Measurements from ENCODE around the gene LAMC3.
"Not testable (repeated sequence)": the region's sequence is repeated elsewhere in the genome, so short reads cannot be mapped to it uniquely, and the experiment has no call there.

LAMC3 gene

DNA sequence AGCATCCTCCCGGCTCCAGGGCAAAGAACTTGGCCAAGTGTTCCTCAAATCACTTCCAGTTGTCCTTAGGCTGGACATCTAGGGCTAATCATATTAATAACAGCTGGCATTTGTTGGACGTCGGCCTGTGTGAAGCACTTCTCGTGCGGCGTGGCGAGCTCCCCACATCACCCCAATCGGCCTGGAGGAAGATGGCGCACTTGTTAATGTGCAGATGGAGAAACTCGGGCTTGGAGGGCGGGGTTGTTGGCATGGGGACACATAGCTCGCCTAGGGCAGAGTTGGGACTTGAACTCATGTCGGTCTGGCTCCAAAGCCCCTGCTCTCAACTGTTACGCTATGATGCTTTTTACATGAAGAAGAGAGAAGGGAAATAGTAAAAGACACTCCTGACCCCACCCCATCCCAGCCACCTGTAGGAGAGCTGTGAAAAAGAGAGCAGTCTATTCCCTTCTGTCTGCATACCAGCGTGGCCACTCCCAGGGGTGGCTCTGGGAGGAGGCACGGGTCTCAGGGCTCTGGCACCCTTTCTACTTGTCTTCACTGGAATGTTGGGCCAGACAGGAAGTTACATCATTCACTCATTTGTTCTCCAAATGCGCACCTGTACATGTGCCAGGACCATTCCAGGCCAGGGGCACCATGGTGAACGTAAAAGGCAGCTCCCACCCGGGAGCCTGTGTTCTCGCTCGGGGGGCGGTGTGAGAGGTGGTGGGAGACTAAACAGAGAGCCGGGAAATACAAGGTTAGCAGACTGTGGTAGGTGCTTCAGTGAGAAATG, 103.6 kb downstream of the LAMC3 start:
- Mint-ChIP-seq H3K27ac (no peak overlapping the region), H3K27me3 (peaks cover 11 to 47% of the 10 kb centered on the region in 2 donors), H3K4me1 (ENCODE audit: low read depth in 2 of 2) (no peaks in the 10 kb centered on the region), H3K9me3 (no peaks in the 10 kb centered on the region), H3K4me3 (no peak overlapping the region), H3K36me3 (ENCODE audit: insufficient read depth) (no peaks in the 10 kb centered on the region)
- ATAC-seq (replicated peaks) (no peak), DNase-seq (no peak)

- peaks cover 17 to 52% of the 10 kb centered on the region in 2 donors for H3K27me3 Mint-ChIP-seq
- no peaks in the 10 kb centered on the region for H3K4me1 Mint-ChIP-seq (ENCODE audit: low read depth in 2 of 2)
- ATAC-seq (replicated peaks) = no peak
- H3K9me3 Mint-ChIP-seq = no peaks in the 10 kb centered on the region
- H3K36me3 Mint-ChIP-seq (ENCODE audit: insufficient read depth) = no peaks in the 10 kb centered on the region
- DNase-seq = no peak
- no peak overlapping the region for H3K27ac Mint-ChIP-seq
- H3K4me3 Mint-ChIP-seq = no peak overlapping the region
Observed at GRCh38 chr9:131113655-131114054, 104.7 kb downstream of the LAMC3 start.

DNA sequence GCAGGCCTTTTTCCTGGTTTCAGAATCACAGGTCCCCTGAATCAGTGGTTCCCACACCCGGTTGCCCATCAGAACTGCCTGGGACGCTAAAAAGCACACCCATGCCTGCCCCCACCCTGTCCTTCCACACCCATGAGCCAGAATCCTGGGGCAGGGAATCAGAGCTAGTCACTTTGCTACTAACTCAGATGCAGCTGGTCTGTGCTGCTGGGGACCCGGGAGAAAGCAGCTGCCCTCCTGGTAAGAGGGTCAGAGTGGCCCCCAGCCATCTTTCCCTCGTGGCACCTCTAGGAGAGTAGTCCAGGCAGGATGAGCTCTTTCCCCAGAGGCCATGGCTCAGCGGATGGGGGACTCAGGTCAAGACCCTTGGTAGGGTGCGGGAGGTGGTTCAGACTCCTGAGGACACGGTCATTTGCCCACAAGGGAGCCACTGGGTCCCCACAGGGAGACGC, 105.1 kb downstream of the LAMC3 start:
- ATAC-seq (replicated peaks) (no peak), DNase-seq (no peak)
- Mint-ChIP-seq H3K27me3 (peaks cover 14 to 57% of the 10 kb centered on the region in 2 donors), H3K4me1 (ENCODE audit: low read depth in 2 of 2) (no peaks in the 10 kb centered on the region), H3K9me3 (no peaks in the 10 kb centered on the region), H3K27ac (no peak overlapping the region), H3K36me3 (ENCODE audit: insufficient read depth) (no peaks in the 10 kb centered on the region), H3K4me3 (no peak overlapping the region)

GRCh38 chr9:131115360-131115742, 106.4 kb downstream of the LAMC3 start:
- not testable (repeated sequence) for H3K36me3 Mint-ChIP-seq (ENCODE audit: insufficient read depth); H3K9me3 Mint-ChIP-seq; H3K4me3 Mint-ChIP-seq; H3K4me1 Mint-ChIP-seq (ENCODE audit: low read depth in 2 of 2); ATAC-seq (replicated peaks); DNase-seq
- peaks cover 19 to 69% of the 10 kb centered on the region in 2 donors for H3K27me3 Mint-ChIP-seq
- H3K27ac Mint-ChIP-seq = peak overlapping the region; percentile 32 to 62

- H3K4me1 Mint-ChIP-seq (ENCODE audit: low read depth in 2 of 2) = no peaks in the 10 kb centered on the region
Observed at GRCh38 chr9:131116281-131117120, 107.5 kb downstream of the LAMC3 start.

DNA sequence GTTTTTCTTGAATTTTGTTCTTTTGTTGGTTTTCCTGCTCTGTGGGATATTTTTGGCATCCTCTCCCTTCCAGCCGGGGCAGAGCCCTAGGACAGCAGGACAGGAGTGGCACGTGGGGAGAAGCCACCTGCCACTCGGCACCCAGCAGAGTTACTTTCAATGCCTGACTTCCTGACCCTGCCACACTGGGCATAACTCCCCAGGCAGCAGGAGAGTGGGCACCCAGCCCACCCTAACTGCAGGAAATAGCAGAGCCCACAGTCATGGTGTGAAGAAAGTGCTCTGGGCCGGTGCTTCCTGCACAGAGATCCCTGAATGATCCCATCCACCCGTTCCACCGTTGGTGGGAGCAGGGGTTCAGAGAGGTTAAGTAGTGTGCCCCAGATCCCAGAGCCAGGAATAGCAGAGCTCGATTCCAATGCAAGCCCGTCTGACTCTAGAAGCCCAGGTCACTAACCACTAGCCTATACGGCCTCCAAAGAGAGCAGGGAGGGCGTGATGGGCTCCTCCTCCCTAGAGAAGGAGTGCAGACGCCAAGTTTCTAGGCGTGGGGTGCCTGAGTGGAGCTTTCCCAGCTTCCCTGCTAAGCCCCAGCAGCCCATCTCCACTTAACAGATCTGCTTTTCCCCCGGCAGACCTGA, 108.3 kb downstream of the LAMC3 start:
- ATAC-seq (replicated peaks) = no peak
- H3K9me3 Mint-ChIP-seq = no peaks in the 10 kb centered on the region

More at GRCh38 chr9:131116281-131117120, 107.5 kb downstream of the LAMC3 start:
- no peak overlapping the region for H3K4me3 Mint-ChIP-seq
- no peaks in the 10 kb centered on the region for H3K36me3 Mint-ChIP-seq (ENCODE audit: insufficient read depth)
- H3K27me3 Mint-ChIP-seq = peaks cover 21 to 71% of the 10 kb centered on the region in 2 donors
- no peaks in the 10 kb centered on the region for H3K9me3 Mint-ChIP-seq
- DNase-seq (no peak), ATAC-seq (replicated peaks) (no peak)
- H3K27ac Mint-ChIP-seq = no peak overlapping the region

DNA sequence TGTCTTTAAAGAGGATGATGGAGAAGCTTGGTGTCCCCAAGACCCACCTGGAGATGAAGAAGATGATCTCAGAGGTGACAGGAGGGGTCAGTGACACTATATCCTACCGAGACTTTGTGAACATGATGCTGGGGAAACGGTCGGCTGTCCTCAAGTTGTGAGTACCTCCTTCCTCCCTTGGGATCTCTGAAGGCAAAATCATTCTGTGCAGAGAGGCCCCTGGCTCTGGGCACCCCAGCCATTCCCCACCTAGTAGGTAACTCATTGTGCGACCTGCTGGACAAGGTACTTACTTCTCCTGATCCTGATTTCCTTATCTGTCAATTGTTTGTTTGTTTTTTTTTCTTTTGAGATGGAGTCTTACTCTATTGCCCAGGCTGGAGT, 108.8 kb downstream of the LAMC3 start:
- peaks cover 19 to 62% of the 10 kb centered on the region in 2 donors for H3K27me3 Mint-ChIP-seq
- H3K36me3 Mint-ChIP-seq (ENCODE audit: insufficient read depth) = no peaks in the 10 kb centered on the region
- H3K27ac Mint-ChIP-seq = no peak overlapping the region
- H3K4me1 Mint-ChIP-seq (ENCODE audit: low read depth in 2 of 2) = no peaks in the 10 kb centered on the region
- H3K9me3 Mint-ChIP-seq = no peaks in the 10 kb centered on the region
- DNase-seq (no peak), ATAC-seq (replicated peaks) (no peak)
- no peak overlapping the region for H3K4me3 Mint-ChIP-seq

More for the DNA sequence above, 108.3 kb downstream of the LAMC3 start:
- Mint-ChIP-seq H3K4me3 (no peak overlapping the region), H3K27me3 (peaks cover 21 to 67% of the 10 kb centered on the region in 2 donors), H3K27ac (no peak overlapping the region), H3K4me1 (ENCODE audit: low read depth in 2 of 2) (no peaks in the 10 kb centered on the region), H3K36me3 (ENCODE audit: insufficient read depth) (no peaks in the 10 kb centered on the region)
- DNase-seq = no peak

- H3K27ac Mint-ChIP-seq = no peak overlapping the region
- no peaks in the 10 kb centered on the region for H3K36me3 Mint-ChIP-seq (ENCODE audit: insufficient read depth)
- H3K4me1 Mint-ChIP-seq (ENCODE audit: low read depth in 2 of 2) = peaks cover 0 to under 1% of the 10 kb centered on the region in 2 donors
- no peaks in the 10 kb centered on the region for H3K9me3 Mint-ChIP-seq
- H3K4me3 Mint-ChIP-seq = no peak overlapping the region
- no peak for ATAC-seq (replicated peaks)
- no peak for DNase-seq
- H3K27me3 Mint-ChIP-seq = peaks cover 15 to 43% of the 10 kb centered on the region in 2 donors
Observed at GRCh38 chr9:131119600-131119999, 110.6 kb downstream of the LAMC3 start.

DNA sequence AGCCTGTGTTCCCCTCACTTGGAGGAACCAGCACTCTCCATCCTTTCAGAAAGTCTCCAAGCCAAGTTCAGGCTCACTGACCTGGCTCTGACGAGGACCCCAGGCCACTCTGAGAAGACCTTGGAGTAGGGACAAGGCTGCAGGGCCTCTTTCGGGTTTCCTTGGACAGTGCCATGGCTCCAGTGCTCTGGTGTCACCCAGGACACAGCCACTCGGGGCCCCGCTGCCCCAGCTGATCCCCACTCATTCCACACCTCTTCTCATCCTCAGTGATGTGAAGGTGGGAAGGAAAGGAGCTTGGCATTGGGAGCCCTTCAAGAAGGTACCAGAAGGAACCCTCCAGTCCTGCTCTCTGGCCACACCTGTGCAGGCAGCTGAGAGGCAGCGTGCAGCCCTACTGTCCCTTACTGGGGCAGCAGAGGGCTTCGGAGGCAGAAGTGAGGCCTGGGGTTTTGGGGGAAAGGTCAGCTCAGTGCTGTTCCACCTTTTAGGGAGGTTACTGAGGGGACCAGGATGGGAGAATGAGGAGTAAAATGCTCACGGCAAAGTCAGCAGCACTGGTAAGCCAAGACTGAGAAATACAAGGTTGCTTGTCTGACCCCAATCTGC, 111.8 kb downstream of the LAMC3 start:
- Mint-ChIP-seq H3K27me3 (peaks cover 15 to 40% of the 10 kb centered on the region in 2 donors), H3K27ac (no peak overlapping the region), H3K36me3 (ENCODE audit: insufficient read depth) (peaks cover 9% of the 10 kb centered on the region), H3K9me3 (no peaks in the 10 kb centered on the region), H3K4me1 (ENCODE audit: low read depth in 2 of 2) (peaks cover 4 to 11% of the 10 kb centered on the region in 2 donors), H3K4me3 (no peak overlapping the region)
- DNase-seq (no peak), ATAC-seq (replicated peaks) (no peak)

- H3K9me3 Mint-ChIP-seq = no peaks in the 10 kb centered on the region
- no peak overlapping the region for H3K27ac Mint-ChIP-seq
- no peak for ATAC-seq (replicated peaks)
- DNase-seq = no peak
- H3K36me3 Mint-ChIP-seq (ENCODE audit: insufficient read depth) = peaks cover 15% of the 10 kb centered on the region
- peaks cover 10 to 17% of the 10 kb centered on the region in 2 donors for H3K4me1 Mint-ChIP-seq (ENCODE audit: low read depth in 2 of 2)
- H3K27me3 Mint-ChIP-seq = peaks cover 15 to 40% of the 10 kb centered on the region in 2 donors
- no peak overlapping the region for H3K4me3 Mint-ChIP-seq
Observed at GRCh38 chr9:131121346-131121745, 112.4 kb downstream of the LAMC3 start.

DNA sequence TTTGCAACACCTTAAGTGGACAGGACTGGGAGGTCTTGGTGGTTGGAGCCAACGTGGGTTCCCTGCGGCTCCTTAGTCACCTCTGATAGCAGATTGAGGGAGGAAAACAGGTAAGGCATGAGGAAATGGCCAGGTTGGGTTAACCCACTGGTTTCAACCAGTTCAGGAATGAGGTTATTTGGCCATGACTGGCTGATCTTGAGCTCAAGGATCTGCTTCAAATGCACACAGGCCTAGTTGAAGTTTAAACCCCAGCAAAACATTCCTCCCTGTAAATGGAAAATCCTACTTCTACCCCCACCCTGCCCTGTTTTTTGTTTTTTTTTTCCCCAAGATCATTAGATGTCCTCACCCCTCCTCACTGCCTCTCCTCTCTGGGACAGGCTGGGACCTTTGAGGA, 113.2 kb downstream of the LAMC3 start:
- no peak for ATAC-seq (replicated peaks)
- peaks cover 10 to 17% of the 10 kb centered on the region in 2 donors for H3K4me1 Mint-ChIP-seq (ENCODE audit: low read depth in 2 of 2)
- DNase-seq = no peak
- peaks cover 15 to 34% of the 10 kb centered on the region in 2 donors for H3K27me3 Mint-ChIP-seq
- no peaks in the 10 kb centered on the region for H3K9me3 Mint-ChIP-seq
- H3K27ac Mint-ChIP-seq = peak overlapping the region in 1 of 2 donors; percentile 20
- H3K36me3 Mint-ChIP-seq (ENCODE audit: insufficient read depth) = peaks cover 15% of the 10 kb centered on the region
- H3K4me3 Mint-ChIP-seq = no peak overlapping the region

DNA sequence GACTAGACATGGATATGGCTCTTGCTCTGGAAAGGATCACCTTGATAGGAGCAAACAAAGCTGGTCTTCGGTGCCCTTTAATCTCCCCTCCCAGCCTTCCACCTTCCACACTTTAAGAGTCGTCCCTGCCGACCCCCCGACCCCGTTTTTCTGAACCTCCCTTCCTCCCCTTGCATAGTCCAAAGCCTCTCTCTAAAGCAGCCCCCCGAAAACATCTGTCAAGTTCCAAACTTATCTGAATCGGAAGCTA, 116.0 kb downstream of the LAMC3 start:
- Mint-ChIP-seq H3K4me3 (peak overlapping the region; percentile 88 to 94), H3K27ac (peak overlapping the region; percentile 95 to 98), H3K9me3 (no peaks in the 10 kb centered on the region), H3K27me3 (peaks cover 6% of the 10 kb centered on the region in 2 donors), H3K4me1 (ENCODE audit: low read depth in 2 of 2) (peaks cover 10 to 17% of the 10 kb centered on the region in 2 donors), H3K36me3 (ENCODE audit: insufficient read depth) (peaks cover 30% of the 10 kb centered on the region)
- ATAC-seq (replicated peaks) (no peak), DNase-seq (no peak)

Data from effector memory CD8-positive, alpha-beta T cell (primary cell).